Mucosa of gallbladder (tissue), 1 donor: Measurements from ENCODE around the gene TARS1. TPM values are rescaled to one million over a fixed set of nuclear protein-coding genes. Genes with fewer than 3 reads are reported as not detected.
"Not testable (repeated sequence)": the region's sequence is repeated elsewhere in the genome, so short reads cannot be mapped to it uniquely, and the experiment has no call there.

Experiments
- DNase-seq: peaks from one replicate; pipeline ENCODE4 v3.0.0-alpha.2; 2020; ENCODE audit warnings: low spot score
- total RNA-seq: library from RNA; stranded (reverse); gene quantifications from one replicate; pipeline ENCODE4 v1.2.1, GENCODE V29; 2021
- donor health status: DM: no; HTN: no; CAD: no.

Gene TARS1
- total RNA-seq, 1 donor from 2014 or later = 62.2 TPM

GRCh38 chr5:33488558-33489355 is 48.0 kb downstream of the TARS1 start:
- DNase-seq = no peak

DNA sequence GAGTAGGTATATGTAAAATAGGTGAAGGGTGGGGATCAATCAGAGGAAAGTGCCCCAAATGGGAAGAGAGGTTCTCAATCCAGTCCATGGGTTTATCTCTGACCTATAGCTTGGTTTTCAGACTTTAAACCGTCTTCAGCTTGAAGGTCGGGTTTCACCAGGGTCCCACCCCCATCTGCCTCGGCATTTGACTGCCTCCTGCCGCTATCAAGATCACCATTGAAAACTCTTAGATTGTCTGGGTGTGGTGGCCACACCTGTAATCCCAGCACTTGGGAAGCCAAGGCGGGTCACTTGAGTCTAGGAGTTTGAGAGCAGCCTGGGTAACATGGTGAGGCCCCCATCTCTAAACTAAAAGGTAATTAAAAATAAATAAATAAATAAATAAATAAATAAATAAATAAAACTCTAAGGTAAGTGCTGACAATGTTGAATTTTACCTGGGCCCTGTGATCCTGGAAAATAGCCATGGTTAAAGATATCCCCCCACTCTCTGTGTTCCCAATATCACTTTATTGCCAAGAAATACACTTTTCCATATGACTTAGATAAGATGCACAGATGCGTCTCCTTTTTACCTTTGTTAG is 48.8 kb downstream of the TARS1 start:
- DNase-seq = no peak

DNA sequence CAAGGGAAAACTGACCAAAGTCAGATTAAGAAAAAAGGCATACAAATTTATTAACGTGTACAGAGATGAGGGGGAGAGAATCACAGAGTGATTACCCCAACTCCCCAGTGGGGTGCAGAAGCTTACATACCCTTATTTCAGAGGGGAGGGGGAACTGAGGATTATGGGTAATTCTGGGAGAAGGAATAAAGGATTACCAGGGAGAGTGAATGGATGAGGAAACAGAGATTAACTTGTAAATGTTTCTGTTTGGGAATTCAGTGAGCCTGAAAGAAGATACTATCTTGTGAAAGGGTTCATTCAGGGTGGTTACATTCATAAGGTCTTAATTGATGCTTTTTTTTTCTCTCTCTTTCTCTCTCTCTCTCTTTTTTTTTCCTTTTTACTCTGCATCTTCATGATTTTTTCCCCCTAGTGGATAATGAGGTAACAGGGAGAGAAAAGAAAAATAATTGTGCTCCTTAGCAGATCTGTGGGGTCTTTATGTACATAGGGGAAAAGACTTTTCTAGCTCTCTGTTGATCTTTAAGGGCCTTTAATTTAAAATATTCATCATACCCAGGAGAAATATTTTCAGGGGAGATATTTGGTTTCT is 49.4 kb downstream of the TARS1 start:
- no peak for DNase-seq

GRCh38 chr5:33491941-33492340 is 51.2 kb downstream of the TARS1 start:
- DNase-seq = no peak

DNA sequence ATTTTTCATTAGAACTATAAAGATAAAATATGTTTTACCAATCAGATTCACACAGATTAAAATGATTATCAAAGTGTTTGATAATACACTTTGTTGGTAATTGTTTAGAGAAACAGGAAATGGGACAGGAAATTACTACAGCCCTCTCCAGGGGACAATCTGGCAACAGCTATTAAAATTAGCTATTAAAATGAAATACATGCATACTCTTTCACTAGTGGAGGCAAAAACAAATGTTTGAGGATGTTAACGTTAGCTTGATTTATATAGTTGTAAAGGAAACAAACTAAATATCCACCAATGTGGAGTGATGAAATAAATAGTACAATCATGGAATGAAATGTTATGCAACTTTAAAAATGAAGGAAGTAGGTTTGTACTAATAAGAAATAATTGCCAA is 53.7 kb downstream of the TARS1 start:
- no peak for DNase-seq

DNA sequence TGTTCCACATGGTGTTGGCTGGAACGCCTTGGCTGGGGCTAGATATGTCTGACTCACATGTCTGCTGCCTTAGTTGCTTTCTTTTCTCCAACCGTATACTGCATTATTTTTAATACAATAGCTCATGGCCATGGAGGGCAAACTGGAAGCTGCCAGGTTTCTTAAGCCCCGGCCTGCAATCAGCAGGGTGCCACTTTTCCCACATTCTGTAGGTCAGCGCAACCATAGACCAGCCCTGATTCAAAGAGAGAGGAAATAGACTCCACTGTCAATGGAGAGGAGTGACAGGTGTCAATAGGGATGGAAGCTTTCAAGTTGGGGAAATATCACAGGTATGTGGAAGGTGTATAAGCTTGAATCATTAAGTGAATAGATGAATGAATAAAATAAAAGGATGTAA is 60.5 kb downstream of the TARS1 start:
- no peak for DNase-seq

DNA sequence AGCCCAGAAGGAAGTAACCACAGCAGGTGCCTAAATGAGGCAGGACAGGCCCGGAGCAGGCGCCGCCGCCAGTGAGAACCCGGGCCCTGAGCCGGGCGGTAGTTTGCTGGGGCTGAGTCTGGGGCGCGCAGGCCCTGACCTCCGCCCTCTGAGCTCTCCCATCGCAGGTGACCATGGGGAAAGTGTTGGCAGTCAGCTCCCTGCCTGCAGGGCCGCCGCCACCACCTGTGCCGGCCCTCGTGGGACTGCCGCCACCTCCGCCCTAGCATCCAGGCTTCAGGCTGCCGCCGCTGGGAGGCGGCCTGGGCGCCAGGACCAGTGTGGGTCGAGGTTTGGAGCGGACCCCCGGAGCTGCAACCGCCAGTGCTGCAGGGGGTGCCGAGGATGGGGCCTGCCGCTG is 61.1 kb downstream of the TARS1 start:
- no peak for DNase-seq

DNA sequence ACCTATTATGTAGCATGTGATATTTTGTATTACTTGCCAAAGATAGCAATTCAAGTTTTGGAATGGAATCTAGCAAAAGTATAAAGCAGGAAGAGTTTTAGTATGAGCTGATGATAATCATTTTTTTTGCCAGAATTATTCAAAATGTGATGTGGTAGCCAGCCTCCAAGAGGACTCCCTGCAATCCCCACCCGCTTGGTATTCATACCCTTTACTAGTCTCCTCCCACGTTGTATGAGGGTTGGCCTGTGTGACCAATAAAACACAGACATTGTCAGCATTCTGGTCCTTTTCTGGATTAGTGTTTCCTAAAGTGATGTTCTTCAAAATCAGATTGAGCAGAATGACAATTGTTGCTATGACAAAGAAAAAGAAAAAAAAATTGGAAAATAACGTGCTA is 63.8 kb downstream of the TARS1 start:
- DNase-seq = no peak

DNA sequence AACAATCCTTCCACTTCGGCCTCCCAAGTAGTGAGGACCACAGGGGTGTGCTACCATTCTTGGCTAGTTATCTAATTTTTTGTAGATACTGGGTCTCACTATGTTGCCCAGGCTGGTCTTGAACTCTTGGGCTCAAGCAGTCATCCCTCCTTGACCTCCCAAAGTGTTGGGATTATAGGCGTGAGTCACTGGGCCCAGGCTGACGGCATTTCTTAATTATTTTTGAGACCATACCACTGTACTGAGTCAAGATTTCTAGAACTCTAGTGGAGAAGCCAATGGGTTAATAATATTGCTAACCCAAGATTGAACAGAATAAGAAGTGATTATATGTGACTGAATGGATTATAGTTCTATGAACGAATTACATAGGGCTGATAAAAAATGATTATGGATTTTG is 66.7 kb downstream of the TARS1 start:
- DNase-seq = no peak

DNA sequence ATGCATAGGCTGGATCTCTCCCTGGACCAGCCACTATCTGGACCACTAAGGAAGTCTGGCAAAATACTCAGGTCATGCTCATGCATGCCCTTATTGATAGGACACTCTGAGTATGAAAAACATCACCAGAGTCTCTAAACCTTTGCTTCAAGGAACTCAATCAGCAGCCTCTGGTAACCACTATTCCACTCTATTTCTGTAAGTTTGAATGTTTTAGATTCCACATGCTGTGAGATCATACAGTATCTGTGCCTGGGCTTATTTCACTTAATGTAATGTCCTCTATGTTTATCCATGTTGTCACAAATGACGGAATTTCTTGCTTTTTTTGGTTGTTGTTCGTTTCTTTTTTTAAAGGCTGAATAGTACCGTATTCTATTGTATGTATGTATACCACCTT is 68.3 kb downstream of the TARS1 start:
- no peak for DNase-seq

- DNase-seq = no peak
Observed at GRCh38 chr5:33513462-33514185, 72.9 kb downstream of the TARS1 start.

DNA sequence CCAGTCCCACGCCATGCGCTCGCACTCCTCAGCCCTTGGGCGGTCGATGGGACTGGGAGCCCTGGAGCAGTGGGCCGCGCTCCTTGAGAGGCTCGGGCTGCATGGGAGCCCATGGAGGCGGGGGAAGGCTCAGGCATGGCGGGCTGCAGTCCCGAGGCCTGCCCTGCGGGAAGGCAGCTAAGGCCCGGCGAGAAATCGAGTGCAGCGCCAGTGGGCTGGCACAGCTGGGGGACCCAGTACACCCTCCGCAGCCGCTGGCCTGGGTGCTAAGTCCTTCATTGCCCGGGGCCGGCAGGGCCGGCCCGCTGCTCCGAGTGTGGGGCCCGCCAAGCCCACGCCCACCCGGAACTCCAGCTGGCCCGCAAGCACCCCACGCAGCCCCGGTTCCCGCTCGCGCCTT is 74.6 kb downstream of the TARS1 start:
- not testable (repeated sequence) for DNase-seq

DNA sequence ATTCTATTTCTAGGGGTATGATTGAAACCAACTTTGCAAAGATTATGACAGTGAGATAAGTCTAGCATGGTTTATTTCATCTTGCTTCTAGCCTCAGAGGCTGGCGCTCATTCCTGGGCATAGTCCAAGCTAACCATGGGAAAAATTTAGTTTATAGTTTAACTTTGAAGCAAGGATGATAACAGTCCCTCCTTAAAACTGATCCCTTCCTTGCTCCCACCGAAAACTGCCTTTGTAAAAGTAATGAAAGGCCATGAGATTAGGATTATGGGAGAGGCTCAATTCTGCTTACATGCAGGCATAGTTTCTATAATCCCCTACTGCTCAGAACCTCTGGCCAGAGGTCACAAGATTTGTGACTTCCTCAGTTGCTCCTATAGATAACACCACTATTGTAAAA is 75.7 kb downstream of the TARS1 start:
- no peak for DNase-seq
